Prostate gland (tissue), 2 donors: ENCODE results near the gene TOX3. TPM values are rescaled to one million over a fixed set of nuclear protein-coding genes. Genes with fewer than 3 reads are reported as not detected.

Experiments
- DNase-seq: peaks from one replicate; pipeline ENCODE4 v3.0.0-alpha.2; 2019; ENCODE audit warnings: low spot score
- H3K27ac ChIP-seq, 2 donors: fragments of 200-600 bp; sonication (generic); 2 replicates each; pipeline ENCODE4 v1.5.1; 2017 to 2019
- H3K27me3 ChIP-seq: fragments of 200-600 bp; sonication (generic); replicated peaks from 2 replicates; pipeline ENCODE4 v1.5.1; 2019; ENCODE audit not compliant: insufficient read depth
- H3K36me3 ChIP-seq, 2 donors: fragments of 200-600 bp; sonication (generic); 1 replicate in 1 of 2; 2 replicates in 1 of 2; pipeline versions ENCODE4 v1.5.1 to v1.8.1; 2017 to 2019
- H3K4me1 ChIP-seq: fragments of 200-600 bp; sonication (generic); replicated peaks from 2 replicates; pipeline ENCODE4 v1.5.1; 2019
- H3K4me3 ChIP-seq, 2 donors: fragments of 200-600 bp; sonication (generic); 2 replicates each; pipeline ENCODE4 v1.5.1; 2017 to 2019
- H3K9me3 ChIP-seq: fragments of 200-600 bp; sonication (generic); 2 replicates; pipeline ENCODE4 v1.5.1; 2017
- POLR2A ChIP-seq: fragments of 450-650 bp; IDR thresholded peaks from one replicate; pipeline ENCODE4 v1.6.1; 2016; ENCODE audit warnings: antibody characterized with exemption, mild to moderate bottlenecking
- POLR2AphosphoS5 ChIP-seq: sonication (generic); formaldehyde crosslinking; IDR thresholded peaks from one replicate; pipeline ENCODE4 v1.6.1; 2017; ENCODE audit warnings: antibody characterized with exemption
- WGBS: methylation state at CpG from one replicate; pipeline ENCODE4 v1.1.5; 2018; 5-methylcytosine and 5-hydroxymethylcytosine counted together
- intact Hi-C: fragments of 100-400 bp; cut with DNase I; formaldehyde crosslinking; loops from one replicate; pipeline ENCODE4 v1.14.2; 2022
- total RNA-seq, 2 donors: library from RNA; depleted of rRNA; stranded (reverse); fragments of >200 nt; gene quantifications; one replicate each; pipeline ENCODE4 v1.1.0, GENCODE V29; 2016
- TF ChIP-seq, protein P1 (sequence below), 4 experiments: fragments of 200-600 bp in 2 of 4; fragments of 450-650 bp in 2 of 4; sonication (generic) in 2 of 4; IDR thresholded peaks; 1 replicate in 3 of 4; 2 replicates in 1 of 4; pipeline ENCODE4 v1.5.1; 2016 to 2019; ENCODE audit warnings: antibody characterized with exemption in 4 of 4, mild to moderate bottlenecking in 2 of 4, moderate library complexity in 2 of 4

The TOX3 gene
- total RNA-seq, 2 donors from 2014 or later = 0.57 to 1.7 TPM

DNA sequence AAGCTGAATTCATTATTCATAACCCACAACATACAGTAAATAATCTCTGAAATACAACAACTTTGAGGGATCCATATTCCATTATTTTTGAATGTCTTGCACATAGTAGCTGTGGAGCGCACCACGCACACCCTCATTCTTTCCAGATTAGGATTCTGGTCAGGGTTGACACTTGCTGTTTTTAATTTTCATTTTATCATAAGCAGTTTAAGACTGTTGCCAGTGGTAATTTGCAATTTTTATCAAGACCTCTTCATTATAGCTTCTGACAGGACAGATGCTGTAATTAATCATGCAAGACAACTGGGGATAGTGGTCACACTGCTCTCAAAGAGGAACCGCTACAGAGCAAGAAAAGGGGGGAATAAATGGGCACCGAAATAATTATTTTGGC lies 109.7 kb downstream of the TOX3 start:
- WGBS = 96% methylated on average over 4 of the region's 4 CpGs
- TF ChIP-seq POLR2AphosphoS5 (no peak), POLR2A (no peak)
- TF ChIP-seq, protein P1, sequence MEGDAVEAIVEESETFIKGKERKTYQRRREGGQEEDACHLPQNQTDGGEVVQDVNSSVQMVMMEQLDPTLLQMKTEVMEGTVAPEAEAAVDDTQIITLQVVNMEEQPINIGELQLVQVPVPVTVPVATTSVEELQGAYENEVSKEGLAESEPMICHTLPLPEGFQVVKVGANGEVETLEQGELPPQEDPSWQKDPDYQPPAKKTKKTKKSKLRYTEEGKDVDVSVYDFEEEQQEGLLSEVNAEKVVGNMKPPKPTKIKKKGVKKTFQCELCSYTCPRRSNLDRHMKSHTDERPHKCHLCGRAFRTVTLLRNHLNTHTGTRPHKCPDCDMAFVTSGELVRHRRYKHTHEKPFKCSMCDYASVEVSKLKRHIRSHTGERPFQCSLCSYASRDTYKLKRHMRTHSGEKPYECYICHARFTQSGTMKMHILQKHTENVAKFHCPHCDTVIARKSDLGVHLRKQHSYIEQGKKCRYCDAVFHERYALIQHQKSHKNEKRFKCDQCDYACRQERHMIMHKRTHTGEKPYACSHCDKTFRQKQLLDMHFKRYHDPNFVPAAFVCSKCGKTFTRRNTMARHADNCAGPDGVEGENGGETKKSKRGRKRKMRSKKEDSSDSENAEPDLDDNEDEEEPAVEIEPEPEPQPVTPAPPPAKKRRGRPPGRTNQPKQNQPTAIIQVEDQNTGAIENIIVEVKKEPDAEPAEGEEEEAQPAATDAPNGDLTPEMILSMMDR (IDR thresholded peaks at IDR 0.05) = no peak
- H3K36me3 ChIP-seq = no peaks in the 10 kb centered on the region
- no peak overlapping the region for H3K4me3 ChIP-seq
- H3K9me3 ChIP-seq = no peaks in the 10 kb centered on the region
- intact Hi-C loops = no loop called here
- H3K4me1 ChIP-seq = no peaks in the 10 kb centered on the region
- no peak for DNase-seq
- no peak overlapping the region for H3K27ac ChIP-seq
- no peaks in the 10 kb centered on the region for H3K27me3 ChIP-seq

DNA sequence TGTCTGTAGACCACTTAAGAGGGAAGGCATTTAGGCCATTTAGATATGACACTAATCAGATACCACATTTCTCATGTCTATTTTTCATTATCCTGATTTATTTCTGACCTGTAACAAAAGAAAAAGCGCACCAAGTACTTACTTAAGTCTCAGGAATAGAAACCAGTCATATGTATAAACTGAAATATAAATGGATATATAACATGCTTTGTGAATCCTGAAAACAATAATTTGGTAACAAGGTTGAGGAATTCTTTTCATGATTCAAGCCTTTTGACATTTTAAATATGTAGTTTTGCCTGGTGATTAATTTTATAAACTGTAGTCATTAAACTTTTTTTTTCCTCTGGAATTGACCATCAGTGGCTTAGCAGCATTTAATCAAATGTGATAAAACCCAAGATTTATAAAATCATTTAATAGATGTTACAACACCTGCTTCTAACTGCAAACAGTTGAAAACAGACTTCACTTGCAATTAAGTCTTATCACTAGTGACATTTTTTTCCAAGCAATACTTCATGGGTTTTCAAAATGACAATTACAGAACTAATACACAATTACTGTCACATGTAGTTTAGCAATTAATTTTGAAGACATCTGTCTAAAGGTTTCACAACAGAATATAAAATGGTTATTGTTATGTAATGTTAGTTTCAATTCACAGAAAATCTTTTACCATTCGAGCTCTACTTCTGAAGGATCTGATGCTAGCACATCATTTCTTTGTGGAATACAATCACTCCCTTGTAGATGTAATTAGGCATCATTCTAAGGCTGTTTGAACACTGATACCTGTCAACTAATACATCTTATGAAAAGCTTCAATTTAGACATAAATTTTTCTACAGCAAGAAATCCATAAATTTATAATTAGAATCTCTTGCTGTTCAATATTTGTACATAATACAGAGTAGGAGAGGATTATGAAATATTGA lies 110.3 kb downstream of the TOX3 start:
- Histone ChIP-seq H3K36me3 (no peaks in the 10 kb centered on the region), H3K27me3 (no peaks in the 10 kb centered on the region), H3K4me3 (no peak overlapping the region), H3K27ac (no peak overlapping the region), H3K9me3 (no peaks in the 10 kb centered on the region), H3K4me1 (no peaks in the 10 kb centered on the region)
- 84% methylated on average over 2 of the region's 2 CpGs for WGBS
- intact Hi-C loops = no loop called here
- DNase-seq = no peak
- TF ChIP-seq, protein P1 (IDR thresholded peaks at IDR 0.05) = no peak
- TF ChIP-seq POLR2A (no peak), POLR2AphosphoS5 (no peak)

DNA sequence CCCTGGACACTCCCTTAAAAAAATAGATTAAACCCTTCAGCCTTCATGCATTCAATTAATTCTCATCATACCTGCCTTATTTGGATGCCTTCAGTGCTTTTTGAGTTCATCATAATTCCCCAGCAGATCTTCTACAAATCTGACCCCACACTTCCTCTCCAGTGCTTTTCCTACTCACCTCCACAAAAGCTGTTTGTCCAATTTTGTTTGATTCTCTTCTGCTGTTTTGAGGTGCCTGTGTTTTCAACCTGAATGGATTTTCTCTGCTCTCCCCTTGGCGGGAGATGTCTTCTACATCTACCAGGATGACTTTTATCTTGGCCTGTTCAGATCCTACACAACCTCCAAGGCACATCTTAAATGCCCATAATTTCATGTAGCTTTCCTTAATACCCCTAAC lies 112.7 kb downstream of the TOX3 start:
- no peak for DNase-seq
- Histone ChIP-seq H3K4me1 (no peaks in the 10 kb centered on the region), H3K36me3 (no peaks in the 10 kb centered on the region), H3K9me3 (no peaks in the 10 kb centered on the region), H3K27me3 (no peaks in the 10 kb centered on the region), H3K27ac (no peak overlapping the region), H3K4me3 (no peak overlapping the region)
- WGBS = 97% methylated on average over 1 of the region's 1 CpG
- no peak for TF ChIP-seq POLR2AphosphoS5
- TF ChIP-seq, protein P1 (IDR thresholded peaks at IDR 0.05) = no peak
- TF ChIP-seq POLR2A = no peak
- intact Hi-C loops = no loop called here

DNA sequence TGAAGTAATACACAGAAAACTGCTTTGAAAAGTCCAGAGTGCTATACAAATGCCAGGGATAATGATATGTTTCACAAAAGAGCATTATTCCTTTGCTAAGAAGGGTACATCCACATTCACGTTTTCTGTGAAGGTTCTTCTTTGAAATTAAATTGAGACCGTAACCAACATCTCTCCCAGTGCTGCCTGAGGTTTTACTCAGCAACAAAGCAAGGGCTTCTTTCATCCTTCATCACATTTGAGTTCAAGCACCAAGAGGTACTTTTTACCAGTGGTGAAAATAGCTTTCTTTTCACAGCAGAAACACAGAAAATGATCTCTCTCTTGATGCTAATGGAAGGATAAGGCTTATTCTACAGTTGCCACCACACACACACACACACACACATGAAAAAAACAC lies 113.3 kb downstream of the TOX3 start:
- 67% methylated on average over 2 of the region's 2 CpGs for WGBS
- intact Hi-C loops = no loop called here
- DNase-seq = no peak
- H3K4me3 ChIP-seq = no peak overlapping the region
- no peaks in the 10 kb centered on the region for H3K4me1 ChIP-seq
- H3K9me3 ChIP-seq = no peaks in the 10 kb centered on the region
- TF ChIP-seq POLR2AphosphoS5 (no peak), POLR2A (no peak)
- TF ChIP-seq, protein P1 (IDR thresholded peaks at IDR 0.05) = no peak
- no peaks in the 10 kb centered on the region for H3K27me3 ChIP-seq
- no peak overlapping the region for H3K27ac ChIP-seq
- H3K36me3 ChIP-seq = no peaks in the 10 kb centered on the region

DNA sequence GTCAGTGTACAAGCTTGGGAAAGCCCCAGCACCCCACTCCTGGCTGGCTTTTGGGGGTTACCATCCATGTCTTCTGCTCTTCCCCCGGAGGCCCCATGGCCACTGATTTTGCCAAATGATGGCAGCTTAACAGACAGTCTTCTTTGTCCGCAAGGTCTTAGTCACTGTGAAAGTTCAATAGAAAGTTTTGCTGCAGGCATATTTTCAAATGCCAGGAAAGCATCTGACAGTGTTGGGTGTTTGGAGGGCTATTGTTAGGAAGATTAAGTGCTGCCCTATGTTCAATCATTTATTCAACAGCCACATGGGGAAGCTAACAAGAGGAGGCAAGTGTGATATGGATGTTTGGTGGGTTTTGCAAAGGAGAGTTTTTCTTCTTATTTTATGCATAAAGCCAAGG lies 122.4 kb downstream of the TOX3 start:
- H3K36me3 ChIP-seq = no peaks in the 10 kb centered on the region
- intact Hi-C loops = no loop called here
- no peaks in the 10 kb centered on the region for H3K27me3 ChIP-seq
- TF ChIP-seq POLR2A = no peak
- TF ChIP-seq, protein P1 (IDR thresholded peaks at IDR 0.05) = no peak
- TF ChIP-seq POLR2AphosphoS5 = no peak
- no peaks in the 10 kb centered on the region for H3K4me1 ChIP-seq
- H3K4me3 ChIP-seq = no peak overlapping the region
- no peak for DNase-seq
- H3K9me3 ChIP-seq = no peaks in the 10 kb centered on the region
- WGBS = 91% methylated on average over 2 of the region's 2 CpGs
- H3K27ac ChIP-seq = no peak overlapping the region
